GM23338 (cell line): ENCODE measurements around the gene LAMA4.

Experiments used
- CREB1 ChIP-seq: fragments of 250-450 bp; sonication (Bioruptor Pico); IDR thresholded peaks from 2 replicates; pipeline ENCODE4 v1.5.0; 2020; ENCODE audit warnings: low read depth, mild to moderate bottlenecking, moderate library complexity
- EZH2 ChIP-seq: fragments of 200-600 bp; sonication (generic); IDR thresholded peaks from one replicate; pipeline ENCODE4 v1.8.0; 2017; ENCODE audit warnings: antibody characterized with exemption, mild to moderate bottlenecking, low read depth; ENCODE audit not compliant: unreplicated experiment
- EZH2phosphoT487 ChIP-seq: fragments of 200-600 bp; sonication (generic); IDR thresholded peaks from one replicate; pipeline ENCODE4 v1.8.1; 2018; ENCODE audit warnings: antibody characterized with exemption; ENCODE audit not compliant: unreplicated experiment
- JUNB ChIP-seq: IDR thresholded peaks from one replicate; pipeline ENCODE4 v1.6.1; 2016; ENCODE audit warnings: antibody characterized with exemption; ENCODE audit not compliant: unreplicated experiment
- NANOG ChIP-seq: IDR thresholded peaks from 2 replicates; pipeline ENCODE4 v1.6.1; 2016; ENCODE audit warnings: antibody characterized with exemption, borderline replicate concordance
- POLR2AphosphoS5 ChIP-seq: IDR thresholded peaks from 2 replicates; pipeline ENCODE4 v1.6.1; 2016; ENCODE audit warnings: antibody characterized with exemption, low read depth
- STAT1 ChIP-seq: IDR thresholded peaks from one replicate; pipeline ENCODE4 v1.6.1; 2016; ENCODE audit warnings: antibody characterized with exemption; ENCODE audit not compliant: unreplicated experiment
- ZNF114 ChIP-seq: fragments of 250-450 bp; sonication (Bioruptor Pico); IDR thresholded peaks from 2 replicates; pipeline ENCODE4 v1.5.0; 2020; ENCODE audit warnings: mild to moderate bottlenecking, moderate library complexity
- TF ChIP-seq, protein P1 (sequence below), 2 experiments: fragments of 200-600 bp in 1 of 2; sonication (generic) in 1 of 2; conservative IDR thresholded peaks; 2 replicates each; pipeline versions ENCODE4 v1.5.1 to v1.6.1; 2016 to 2017; ENCODE audit warnings: antibody characterized with exemption in 2 of 2, low read depth in 2 of 2, mild to moderate bottlenecking in 2 of 2, moderate library complexity in 1 of 2
- TF ChIP-seq, protein P2 (sequence below): IDR thresholded peaks from one replicate; pipeline ENCODE4 v1.6.1; 2018; ENCODE audit warnings: antibody characterized with exemption; ENCODE audit not compliant: unreplicated experiment
- TF ChIP-seq, protein P3 (sequence below): fragments of 250-450 bp; sonication (Bioruptor Pico); IDR thresholded peaks from 2 replicates; pipeline ENCODE4 v1.5.0; 2020; ENCODE audit warnings: mild to moderate bottlenecking, moderate library complexity
- TF ChIP-seq, protein P4 (sequence below): IDR thresholded peaks from 2 replicates; pipeline ENCODE4 v1.6.1; 2016; ENCODE audit warnings: antibody characterized with exemption

DNA sequence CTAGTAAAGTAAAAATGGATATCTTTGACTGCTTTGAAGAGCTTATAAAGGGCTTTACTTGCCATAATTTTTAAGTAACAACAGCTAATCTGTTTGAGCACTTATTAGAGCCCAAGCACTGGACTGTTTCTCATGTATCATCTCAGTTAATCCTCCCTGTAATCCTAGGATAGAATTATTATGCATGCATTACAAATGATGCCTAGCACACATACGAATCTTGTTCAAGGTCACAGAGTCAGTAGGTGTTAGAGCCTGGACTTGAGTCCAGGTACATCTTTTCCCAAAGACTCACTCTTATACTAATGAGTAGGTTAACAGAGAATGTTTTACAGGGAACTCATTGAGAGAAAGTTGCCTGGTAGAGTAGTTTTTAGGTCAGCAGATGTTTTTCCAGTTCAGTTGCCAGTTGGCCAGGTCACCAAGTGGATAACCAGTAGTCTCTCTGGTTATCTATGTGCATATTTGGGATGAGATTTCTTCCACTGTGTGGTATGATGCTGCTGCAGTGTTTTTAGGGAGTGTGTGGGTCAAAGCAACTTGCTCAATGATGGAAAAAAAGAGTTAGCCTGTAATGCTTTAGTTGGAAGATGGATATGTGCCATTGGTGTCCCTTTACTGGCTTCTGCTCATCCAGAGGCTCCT is 32.3 kb upstream of the LAMA4 start:
- TF ChIP-seq, protein P1, sequence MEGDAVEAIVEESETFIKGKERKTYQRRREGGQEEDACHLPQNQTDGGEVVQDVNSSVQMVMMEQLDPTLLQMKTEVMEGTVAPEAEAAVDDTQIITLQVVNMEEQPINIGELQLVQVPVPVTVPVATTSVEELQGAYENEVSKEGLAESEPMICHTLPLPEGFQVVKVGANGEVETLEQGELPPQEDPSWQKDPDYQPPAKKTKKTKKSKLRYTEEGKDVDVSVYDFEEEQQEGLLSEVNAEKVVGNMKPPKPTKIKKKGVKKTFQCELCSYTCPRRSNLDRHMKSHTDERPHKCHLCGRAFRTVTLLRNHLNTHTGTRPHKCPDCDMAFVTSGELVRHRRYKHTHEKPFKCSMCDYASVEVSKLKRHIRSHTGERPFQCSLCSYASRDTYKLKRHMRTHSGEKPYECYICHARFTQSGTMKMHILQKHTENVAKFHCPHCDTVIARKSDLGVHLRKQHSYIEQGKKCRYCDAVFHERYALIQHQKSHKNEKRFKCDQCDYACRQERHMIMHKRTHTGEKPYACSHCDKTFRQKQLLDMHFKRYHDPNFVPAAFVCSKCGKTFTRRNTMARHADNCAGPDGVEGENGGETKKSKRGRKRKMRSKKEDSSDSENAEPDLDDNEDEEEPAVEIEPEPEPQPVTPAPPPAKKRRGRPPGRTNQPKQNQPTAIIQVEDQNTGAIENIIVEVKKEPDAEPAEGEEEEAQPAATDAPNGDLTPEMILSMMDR (conservative IDR thresholded peaks at IDR 0.05; ENCODE audit: low read depth in 2 of 2) = no peak
- TF ChIP-seq CREB1 (no peak), EZH2 (no peak), EZH2phosphoT487 (no peak), POLR2AphosphoS5 (no peak), ZNF114 (CRISPR knock-in tag) (no peak), JUNB (no peak), NANOG (no peak), STAT1 (no peak)
- TF ChIP-seq, protein P2, sequence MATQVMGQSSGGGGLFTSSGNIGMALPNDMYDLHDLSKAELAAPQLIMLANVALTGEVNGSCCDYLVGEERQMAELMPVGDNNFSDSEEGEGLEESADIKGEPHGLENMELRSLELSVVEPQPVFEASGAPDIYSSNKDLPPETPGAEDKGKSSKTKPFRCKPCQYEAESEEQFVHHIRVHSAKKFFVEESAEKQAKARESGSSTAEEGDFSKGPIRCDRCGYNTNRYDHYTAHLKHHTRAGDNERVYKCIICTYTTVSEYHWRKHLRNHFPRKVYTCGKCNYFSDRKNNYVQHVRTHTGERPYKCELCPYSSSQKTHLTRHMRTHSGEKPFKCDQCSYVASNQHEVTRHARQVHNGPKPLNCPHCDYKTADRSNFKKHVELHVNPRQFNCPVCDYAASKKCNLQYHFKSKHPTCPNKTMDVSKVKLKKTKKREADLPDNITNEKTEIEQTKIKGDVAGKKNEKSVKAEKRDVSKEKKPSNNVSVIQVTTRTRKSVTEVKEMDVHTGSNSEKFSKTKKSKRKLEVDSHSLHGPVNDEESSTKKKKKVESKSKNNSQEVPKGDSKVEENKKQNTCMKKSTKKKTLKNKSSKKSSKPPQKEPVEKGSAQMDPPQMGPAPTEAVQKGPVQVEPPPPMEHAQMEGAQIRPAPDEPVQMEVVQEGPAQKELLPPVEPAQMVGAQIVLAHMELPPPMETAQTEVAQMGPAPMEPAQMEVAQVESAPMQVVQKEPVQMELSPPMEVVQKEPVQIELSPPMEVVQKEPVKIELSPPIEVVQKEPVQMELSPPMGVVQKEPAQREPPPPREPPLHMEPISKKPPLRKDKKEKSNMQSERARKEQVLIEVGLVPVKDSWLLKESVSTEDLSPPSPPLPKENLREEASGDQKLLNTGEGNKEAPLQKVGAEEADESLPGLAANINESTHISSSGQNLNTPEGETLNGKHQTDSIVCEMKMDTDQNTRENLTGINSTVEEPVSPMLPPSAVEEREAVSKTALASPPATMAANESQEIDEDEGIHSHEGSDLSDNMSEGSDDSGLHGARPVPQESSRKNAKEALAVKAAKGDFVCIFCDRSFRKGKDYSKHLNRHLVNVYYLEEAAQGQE = no peak
- TF ChIP-seq, protein P3, sequence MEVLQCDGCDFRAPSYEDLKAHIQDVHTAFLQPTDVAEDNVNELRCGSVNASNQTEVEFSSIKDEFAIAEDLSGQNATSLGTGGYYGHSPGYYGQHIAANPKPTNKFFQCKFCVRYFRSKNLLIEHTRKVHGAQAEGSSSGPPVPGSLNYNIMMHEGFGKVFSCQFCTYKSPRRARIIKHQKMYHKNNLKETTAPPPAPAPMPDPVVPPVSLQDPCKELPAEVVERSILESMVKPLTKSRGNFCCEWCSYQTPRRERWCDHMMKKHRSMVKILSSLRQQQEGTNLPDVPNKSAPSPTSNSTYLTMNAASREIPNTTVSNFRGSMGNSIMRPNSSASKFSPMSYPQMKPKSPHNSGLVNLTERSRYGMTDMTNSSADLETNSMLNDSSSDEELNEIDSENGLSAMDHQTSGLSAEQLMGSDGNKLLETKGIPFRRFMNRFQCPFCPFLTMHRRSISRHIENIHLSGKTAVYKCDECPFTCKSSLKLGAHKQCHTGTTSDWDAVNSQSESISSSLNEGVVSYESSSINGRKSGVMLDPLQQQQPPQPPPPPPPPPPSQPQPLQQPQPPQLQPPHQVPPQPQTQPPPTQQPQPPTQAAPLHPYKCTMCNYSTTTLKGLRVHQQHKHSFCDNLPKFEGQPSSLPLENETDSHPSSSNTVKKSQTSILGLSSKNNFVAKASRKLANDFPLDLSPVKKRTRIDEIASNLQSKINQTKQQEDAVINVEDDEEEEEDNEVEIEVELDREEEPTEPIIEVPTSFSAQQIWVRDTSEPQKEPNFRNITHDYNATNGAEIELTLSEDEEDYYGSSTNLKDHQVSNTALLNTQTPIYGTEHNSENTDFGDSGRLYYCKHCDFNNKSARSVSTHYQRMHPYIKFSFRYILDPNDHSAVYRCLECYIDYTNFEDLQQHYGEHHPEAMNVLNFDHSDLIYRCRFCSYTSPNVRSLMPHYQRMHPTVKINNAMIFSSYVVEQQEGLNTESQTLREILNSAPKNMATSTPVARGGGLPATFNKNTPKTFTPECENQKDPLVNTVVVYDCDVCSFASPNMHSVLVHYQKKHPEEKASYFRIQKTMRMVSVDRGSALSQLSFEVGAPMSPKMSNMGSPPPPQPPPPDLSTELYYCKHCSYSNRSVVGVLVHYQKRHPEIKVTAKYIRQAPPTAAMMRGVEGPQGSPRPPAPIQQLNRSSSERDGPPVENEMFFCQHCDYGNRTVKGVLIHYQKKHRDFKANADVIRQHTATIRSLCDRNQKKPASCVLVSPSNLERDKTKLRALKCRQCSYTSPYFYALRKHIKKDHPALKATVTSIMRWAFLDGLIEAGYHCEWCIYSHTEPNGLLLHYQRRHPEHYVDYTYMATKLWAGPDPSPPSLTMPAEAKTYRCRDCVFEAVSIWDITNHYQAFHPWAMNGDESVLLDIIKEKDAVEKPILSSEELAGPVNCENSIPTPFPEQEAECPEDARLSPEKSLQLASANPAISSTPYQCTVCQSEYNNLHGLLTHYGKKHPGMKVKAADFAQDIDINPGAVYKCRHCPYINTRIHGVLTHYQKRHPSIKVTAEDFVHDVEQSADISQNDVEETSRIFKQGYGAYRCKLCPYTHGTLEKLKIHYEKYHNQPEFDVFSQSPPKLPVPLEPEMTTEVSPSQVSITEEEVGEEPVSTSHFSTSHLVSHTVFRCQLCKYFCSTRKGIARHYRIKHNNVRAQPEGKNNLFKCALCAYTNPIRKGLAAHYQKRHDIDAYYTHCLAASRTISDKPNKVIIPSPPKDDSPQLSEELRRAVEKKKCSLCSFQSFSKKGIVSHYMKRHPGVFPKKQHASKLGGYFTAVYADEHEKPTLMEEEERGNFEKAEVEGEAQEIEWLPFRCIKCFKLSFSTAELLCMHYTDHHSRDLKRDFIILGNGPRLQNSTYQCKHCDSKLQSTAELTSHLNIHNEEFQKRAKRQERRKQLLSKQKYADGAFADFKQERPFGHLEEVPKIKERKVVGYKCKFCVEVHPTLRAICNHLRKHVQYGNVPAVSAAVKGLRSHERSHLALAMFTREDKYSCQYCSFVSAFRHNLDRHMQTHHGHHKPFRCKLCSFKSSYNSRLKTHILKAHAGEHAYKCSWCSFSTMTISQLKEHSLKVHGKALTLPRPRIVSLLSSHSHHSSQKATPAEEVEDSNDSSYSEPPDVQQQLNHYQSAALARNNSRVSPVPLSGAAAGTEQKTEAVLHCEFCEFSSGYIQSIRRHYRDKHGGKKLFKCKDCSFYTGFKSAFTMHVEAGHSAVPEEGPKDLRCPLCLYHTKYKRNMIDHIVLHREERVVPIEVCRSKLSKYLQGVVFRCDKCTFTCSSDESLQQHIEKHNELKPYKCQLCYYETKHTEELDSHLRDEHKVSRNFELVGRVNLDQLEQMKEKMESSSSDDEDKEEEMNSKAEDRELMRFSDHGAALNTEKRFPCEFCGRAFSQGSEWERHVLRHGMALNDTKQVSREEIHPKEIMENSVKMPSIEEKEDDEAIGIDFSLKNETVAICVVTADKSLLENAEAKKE (CRISPR knock-in tag) = no peak
- TF ChIP-seq, protein P4, sequence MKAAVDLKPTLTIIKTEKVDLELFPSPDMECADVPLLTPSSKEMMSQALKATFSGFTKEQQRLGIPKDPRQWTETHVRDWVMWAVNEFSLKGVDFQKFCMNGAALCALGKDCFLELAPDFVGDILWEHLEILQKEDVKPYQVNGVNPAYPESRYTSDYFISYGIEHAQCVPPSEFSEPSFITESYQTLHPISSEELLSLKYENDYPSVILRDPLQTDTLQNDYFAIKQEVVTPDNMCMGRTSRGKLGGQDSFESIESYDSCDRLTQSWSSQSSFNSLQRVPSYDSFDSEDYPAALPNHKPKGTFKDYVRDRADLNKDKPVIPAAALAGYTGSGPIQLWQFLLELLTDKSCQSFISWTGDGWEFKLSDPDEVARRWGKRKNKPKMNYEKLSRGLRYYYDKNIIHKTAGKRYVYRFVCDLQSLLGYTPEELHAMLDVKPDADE = no peak
